HepG2 (cell line): ENCODE data around the gene NLRP6. TPM values are rescaled to one million over a fixed set of nuclear protein-coding genes. Genes with fewer than 3 reads are reported as not detected.

ENCODE experiments used
- ATAC-seq: fragments of 200-7000 bp; cut with Tn5 transposase; 3 replicates; pipeline ENCODE4 v1.9.1; 2020; ENCODE audit warnings: mild to moderate bottlenecking, moderate library complexity
- BruUV-seq: library from RNA; stranded (reverse); fragments of 400-500 nt; replicated peaks from 2 replicates; lab custom pipeline; 2021; lab: Mats Ljungman, UMichigan
- CTCF ChIA-PET: fragments of 300-600 bp; formaldehyde crosslinking; extraction: SDS; loops from one replicate; lab custom pipeline; 2021; ENCODE audit warnings: low total read pairs, inconsistent platforms, low intra/inter-chr PET ratio; lab: Yijun Ruan, JAX
- POLR2A ChIA-PET: fragments of 350-600 bp; sonication (Branson Sonifier 250); formaldehyde crosslinking; loops from one replicate; lab custom pipeline; 2020; ENCODE audit warnings: antibody characterized with exemption, inconsistent platforms; lab: Yijun Ruan, JAX
- DNase-seq: peaks from one replicate; pipeline ENCODE4 v3.0.0-alpha.2; 2015; ENCODE audit warnings: low spot score
- FAIRE-seq: peaks from 3 replicates; lab custom pipeline; 2011; peaks lifted over from hg19 to GRCh38; lab: Jason Lieb, UNC
- H2AFZ ChIP-seq: one replicate; pipeline ENCODE4 v1.6.1; 2011; ENCODE audit warnings: low read length, inconsistent platforms
- H3K27ac ChIP-seq: fragments of 300-600 bp; 3 replicates; pipeline ENCODE4 v1.8.0; 2011; ENCODE audit warnings: mixed run types, mild to moderate bottlenecking, mixed read lengths, low read length, inconsistent platforms; ENCODE audit not compliant: insufficient read depth; ENCODE audit errors: extremely low read length
- H3K27me3 ChIP-seq, 2 experiments: fragments of 200-600 bp in 1 of 2; 2 replicates in 1 of 2; 3 replicates in 1 of 2; pipeline versions ENCODE4 v1.6.0 to v1.8.0; 2011; ENCODE audit warnings: low read length in 2 of 2, mild to moderate bottlenecking in 2 of 2, moderate library complexity in 2 of 2, inconsistent platforms in 1 of 2; ENCODE audit not compliant: insufficient read depth in 2 of 2, control insufficient read depth in 1 of 2
- H3K36me3 ChIP-seq, 2 experiments: fragments of 200-600 bp in 1 of 2; replicated peaks in 1 of 2; 2 replicates in 1 of 2; 3 replicates in 1 of 2; pipeline versions ENCODE4 v1.5.1 to v1.8.0; 2011; ENCODE audit warnings: low read length in 2 of 2, inconsistent platforms in 1 of 2; ENCODE audit not compliant: insufficient read depth in 2 of 2, control insufficient read depth in 1 of 2
- H3K4me1 ChIP-seq: 2 replicates; pipeline ENCODE4 v1.5.1; 2012; ENCODE audit warnings: low read length, inconsistent platforms; ENCODE audit not compliant: insufficient read depth
- H3K4me2 ChIP-seq: 2 replicates; pipeline ENCODE4 v1.6.0; 2011; ENCODE audit warnings: low read depth, low read length, inconsistent platforms
- H3K4me3 ChIP-seq, 3 experiments: fragments of 200-600 bp in 1 of 3; sonication (generic), shearing (Covaris generic) in 1 of 3; replicated peaks in 1 of 3; 2 replicates each; pipeline ENCODE4 v1.5.1; 2011 to 2016; ENCODE audit warnings: low read length in 3 of 3, inconsistent platforms in 2 of 3, low read depth in 2 of 3, mild to moderate bottlenecking in 2 of 3, control low read depth in 1 of 3, mixed read lengths in 1 of 3; ENCODE audit not compliant: insufficient read depth in 1 of 3
- H3K79me2 ChIP-seq: one replicate; pipeline ENCODE4 v1.6.1; 2011; ENCODE audit warnings: low read length, inconsistent platforms; ENCODE audit not compliant: insufficient read depth
- H3K9ac ChIP-seq: 2 replicates; pipeline ENCODE4 v1.6.0; 2011; ENCODE audit warnings: mild to moderate bottlenecking, low read depth, low read length, inconsistent platforms; ENCODE audit not compliant: insufficient read depth
- H3K9me3 ChIP-seq: 2 replicates; pipeline ENCODE4 v1.5.1; 2012; ENCODE audit warnings: mild to moderate bottlenecking, low read length
- H4K20me1 ChIP-seq: 2 replicates; pipeline ENCODE4 v1.6.0; 2011; ENCODE audit warnings: inconsistent platforms, mild to moderate bottlenecking, low read length, moderate library complexity; ENCODE audit not compliant: insufficient read depth
- JUNB ChIP-seq: sonication (generic); formaldehyde crosslinking; IDR thresholded peaks from 2 replicates; pipeline ENCODE4 v1.8.0; 2022; ENCODE audit warnings: missing genetic modification reagents, mild to moderate bottlenecking, borderline replicate concordance
- MTA1 ChIP-seq: sonication (generic); formaldehyde crosslinking; IDR thresholded peaks from 2 replicates; pipeline ENCODE4 v1.4.0; 2020; ENCODE audit warnings: missing genetic modification reagents, mild to moderate bottlenecking, borderline replicate concordance
- NR2F6 ChIP-seq, 2 experiments: IDR thresholded peaks; 2 replicates each; pipeline ENCODE4 v1.6.1; 2016; ENCODE audit warnings: antibody characterized with exemption in 1 of 2, mild to moderate bottlenecking in 1 of 2
- ZNF136 ChIP-seq: sonication (generic); formaldehyde crosslinking; IDR thresholded peaks from 2 replicates; pipeline ENCODE4 v1.8.1; 2022; ENCODE audit warnings: low read depth, mild to moderate bottlenecking, moderate library complexity, missing genetic modification reagents
- ZNF264 ChIP-seq: sonication (generic); formaldehyde crosslinking; IDR thresholded peaks from 2 replicates; pipeline ENCODE4 v1.4.0; 2020; ENCODE audit warnings: missing genetic modification reagents
- ZNF431 ChIP-seq: sonication (generic); formaldehyde crosslinking; IDR thresholded peaks from 2 replicates; pipeline ENCODE4 v1.9.0; 2022; ENCODE audit warnings: missing genetic modification reagents, low read depth, mild to moderate bottlenecking, borderline replicate concordance
- ZNF878 ChIP-seq: sonication (generic); formaldehyde crosslinking; IDR thresholded peaks from 2 replicates; pipeline ENCODE4 v1.8.1; 2023; ENCODE audit warnings: mild to moderate bottlenecking, missing genetic modification reagents, moderate library complexity
- WGBS: methylation state at CpG from one replicate; pipeline ENCODE4 v1.1.6; 2017; ENCODE audit warnings: low lambda C conversion rate; 5-methylcytosine and 5-hydroxymethylcytosine counted together
- in situ Hi-C: cut with HindIII; loops from 2 replicates; pipeline ENCODE4 v1.10.0; 2017; ENCODE audit warnings: low pct_unique_long_range_greater_than_20kb; ENCODE audit not compliant: extremely low pct_ligation_motif_present
- intact Hi-C: fragments of 100-400 bp; cut with micrococcal nuclease; formaldehyde crosslinking; loops from one replicate; pipeline ENCODE4 v1.10.0; 2022; ENCODE audit not compliant: unreplicated experiment
- polyA plus RNA-seq, 8 experiments: library from polyadenylated mRNA; depleted of rRNA in 3 of 8; stranded (reverse) in 7 of 8; unstranded in 1 of 8; fragments of >200 nt; fragmentation: Illumina TruSeq in 4 of 8; extraction: Trizol in 4 of 8; gene quantifications; 2 replicates each; pipeline versions ENCODE4 v1.2.1 to v1.2.3, GENCODE V29; 2011 to 2016; ENCODE audit warnings: low read depth in 4 of 8, missing spikeins in 1 of 8, mixed read lengths in 1 of 8; ENCODE audit not compliant: insufficient read depth in 1 of 8
- total RNA-seq, 5 experiments: library from RNA; depleted of rRNA; stranded (reverse); fragments of >200 nt; fragmentation: Illumina TruSeq; extraction: Trizol; gene quantifications; 2 replicates each; pipeline ENCODE4 v1.2.3, GENCODE V29; 2016; ENCODE audit warnings: low read depth in 1 of 5
- TF ChIP-seq, protein P1 (sequence below): sonication (generic); formaldehyde crosslinking; IDR thresholded peaks from 2 replicates; pipeline ENCODE4 v1.9.0; 2022; ENCODE audit warnings: low read depth, missing genetic modification reagents
- TF ChIP-seq, protein P2 (sequence below), 2 experiments: sonication (generic) in 1 of 2; formaldehyde crosslinking in 1 of 2; IDR thresholded peaks; 2 replicates each; pipeline versions ENCODE4 v1.4.0 to v1.6.1; 2018 to 2020; ENCODE audit warnings: missing genetic modification reagents in 2 of 2, borderline replicate concordance in 1 of 2, low read depth in 1 of 2, mild to moderate bottlenecking in 1 of 2, missing biosample characterization in 1 of 2
- TF ChIP-seq, protein P3 (sequence below): sonication (generic); formaldehyde crosslinking; IDR thresholded peaks from 2 replicates; pipeline ENCODE4 v1.4.0; 2020; ENCODE audit warnings: mild to moderate bottlenecking, missing genetic modification reagents
- TF ChIP-seq, protein P4 (sequence below): sonication (generic); formaldehyde crosslinking; IDR thresholded peaks from 2 replicates; pipeline ENCODE4 v1.4.0; 2020; ENCODE audit warnings: mild to moderate bottlenecking, low read depth, missing genetic modification reagents

NLRP6 gene
- total and polyA plus RNA-seq, 2 of the 13 experiments (the other 11 are each of a cell fraction or from before 2014, with no cell fraction given) = not detected

DNA sequence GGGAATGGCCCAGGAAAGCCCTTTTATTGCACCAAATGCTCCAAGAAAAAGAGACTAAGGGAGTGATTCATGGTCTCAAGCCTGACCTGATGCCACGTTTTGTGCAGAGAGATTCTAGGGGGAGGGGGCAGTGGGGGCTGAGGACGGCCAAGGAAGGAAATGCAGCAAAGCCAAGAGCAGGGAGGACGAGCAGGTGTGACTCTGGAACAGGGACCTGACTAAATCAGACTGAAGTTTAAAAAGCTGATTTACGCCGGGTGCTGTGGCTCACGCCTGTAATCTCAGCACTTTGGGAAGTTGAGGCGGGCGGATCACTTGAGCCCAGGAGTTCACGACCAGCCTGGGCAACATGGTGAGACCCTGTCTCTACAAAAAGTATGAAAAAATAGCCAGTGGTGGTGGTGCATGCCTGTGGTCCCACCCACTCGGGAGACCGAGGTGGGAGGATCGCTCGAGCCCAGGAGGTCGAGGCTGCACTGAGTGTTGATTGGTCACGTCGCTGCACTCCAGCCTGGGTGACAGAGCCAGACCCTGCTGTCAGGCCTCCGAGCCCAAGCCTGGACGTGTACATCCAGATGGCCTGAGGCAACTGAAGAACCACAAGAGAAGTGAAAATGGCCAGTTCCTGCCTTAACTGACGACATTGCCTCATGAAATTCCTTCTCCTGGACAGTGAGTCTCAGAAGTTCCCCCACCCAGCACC is 53.3 kb downstream of the NLRP6 start:
- Histone ChIP-seq H3K27ac (no peak overlapping the region), H3K9me3 (no peaks in the 10 kb centered on the region), H3K27me3 (peaks cover 0 to 12% of the 10 kb centered on the region in 2 experiments; a peak in 3 of 5 replicates), H3K4me1 (peaks cover 60% of the 10 kb centered on the region), H4K20me1 (no peaks in the 10 kb centered on the region), H3K9ac (no peak overlapping the region), H3K36me3 (no peaks in the 10 kb centered on the region), H3K4me3 (no peak overlapping the region), H3K79me2 (no peaks in the 10 kb centered on the region), H2AFZ (no peak overlapping the region), H3K4me2 (no peak overlapping the region)
- ChIA-PET CTCF (no interaction called here), POLR2A (interaction anchor here (1.2 to 3.8 kb wide), 3 partner anchors 8 to 25 kb away, joined by 3 to 74 read pairs (median 4); no protein-coding TSS in a partner anchor)
- TF ChIP-seq JUNB (CRISPR knock-in tag) (no peak), ZNF136 (CRISPR knock-in tag) (no peak), MTA1 (CRISPR knock-in tag) (no peak), ZNF264 (CRISPR knock-in tag) (no peak), NR2F6 (IDR thresholded peaks at IDR 0.05) (no peak), NR2F6 (CRISPR knock-in tag; IDR thresholded peaks at IDR 0.05) (no peak), ZNF431 (no peak), ZNF878 (no peak)
- TF ChIP-seq, protein P1, sequence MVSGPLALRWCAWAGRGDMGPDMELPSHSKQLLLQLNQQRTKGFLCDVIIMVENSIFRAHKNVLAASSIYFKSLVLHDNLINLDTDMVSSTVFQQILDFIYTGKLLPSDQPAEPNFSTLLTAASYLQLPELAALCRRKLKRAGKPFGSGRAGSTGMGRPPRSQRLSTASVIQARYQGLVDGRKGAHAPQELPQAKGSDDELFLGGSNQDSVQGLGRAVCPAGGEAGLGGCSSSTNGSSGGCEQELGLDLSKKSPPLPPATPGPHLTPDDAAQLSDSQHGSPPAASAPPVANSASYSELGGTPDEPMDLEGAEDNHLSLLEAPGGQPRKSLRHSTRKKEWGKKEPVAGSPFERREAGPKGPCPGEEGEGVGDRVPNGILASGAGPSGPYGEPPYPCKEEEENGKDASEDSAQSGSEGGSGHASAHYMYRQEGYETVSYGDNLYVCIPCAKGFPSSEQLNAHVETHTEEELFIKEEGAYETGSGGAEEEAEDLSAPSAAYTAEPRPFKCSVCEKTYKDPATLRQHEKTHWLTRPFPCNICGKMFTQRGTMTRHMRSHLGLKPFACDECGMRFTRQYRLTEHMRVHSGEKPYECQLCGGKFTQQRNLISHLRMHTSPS (CRISPR knock-in tag) = no peak
- TF ChIP-seq, protein P2, sequence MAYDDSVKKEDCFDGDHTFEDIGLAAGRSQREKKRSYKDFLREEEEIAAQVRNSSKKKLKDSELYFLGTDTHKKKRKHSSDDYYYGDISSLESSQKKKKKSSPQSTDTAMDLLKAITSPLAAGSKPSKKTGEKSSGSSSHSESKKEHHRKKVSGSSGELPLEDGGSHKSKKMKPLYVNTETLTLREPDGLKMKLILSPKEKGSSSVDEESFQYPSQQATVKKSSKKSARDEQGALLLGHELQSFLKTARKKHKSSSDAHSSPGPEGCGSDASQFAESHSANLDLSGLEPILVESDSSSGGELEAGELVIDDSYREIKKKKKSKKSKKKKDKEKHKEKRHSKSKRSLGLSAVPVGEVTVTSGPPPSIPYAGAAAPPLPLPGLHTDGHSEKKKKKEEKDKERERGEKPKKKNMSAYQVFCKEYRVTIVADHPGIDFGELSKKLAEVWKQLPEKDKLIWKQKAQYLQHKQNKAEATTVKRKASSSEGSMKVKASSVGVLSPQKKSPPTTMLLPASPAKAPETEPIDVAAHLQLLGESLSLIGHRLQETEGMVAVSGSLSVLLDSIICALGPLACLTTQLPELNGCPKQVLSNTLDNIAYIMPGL (CRISPR knock-in tag; IDR thresholded peaks at IDR 0.05; ENCODE audit: borderline replicate concordance in 1 of 2, low read depth in 1 of 2) = no peak
- TF ChIP-seq, protein P3, sequence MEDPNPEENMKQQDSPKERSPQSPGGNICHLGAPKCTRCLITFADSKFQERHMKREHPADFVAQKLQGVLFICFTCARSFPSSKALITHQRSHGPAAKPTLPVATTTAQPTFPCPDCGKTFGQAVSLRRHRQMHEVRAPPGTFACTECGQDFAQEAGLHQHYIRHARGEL (CRISPR knock-in tag) = no peak
- TF ChIP-seq, protein P4, sequence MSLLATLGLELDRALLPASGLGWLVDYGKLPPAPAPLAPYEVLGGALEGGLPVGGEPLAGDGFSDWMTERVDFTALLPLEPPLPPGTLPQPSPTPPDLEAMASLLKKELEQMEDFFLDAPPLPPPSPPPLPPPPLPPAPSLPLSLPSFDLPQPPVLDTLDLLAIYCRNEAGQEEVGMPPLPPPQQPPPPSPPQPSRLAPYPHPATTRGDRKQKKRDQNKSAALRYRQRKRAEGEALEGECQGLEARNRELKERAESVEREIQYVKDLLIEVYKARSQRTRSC (CRISPR knock-in tag) = no peak
- FAIRE-seq (no peak), DNase-seq (no peak), ATAC-seq (no peak)
- no TSS peak for BruUV-seq
- in situ Hi-C loops = no loop called here
- intact Hi-C loops = no loop called here
- 90% methylated on average over 19 of the region's 19 CpGs for WGBS
